OCI-LY3 (cell line): Measurements from ENCODE around the gene TSPAN12.
A peak's percentile ranks its signal among the peaks of the same experiment; 100 is the strongest.

Source experiments
- H2AFZ ChIP-seq: fragments of 200-600, 300-600 bp; shearing (Covaris generic); 2 replicates; pipeline ENCODE4 v1.6.0; 2014; ENCODE audit warnings: antibody characterized with exemption, low read depth, low read length
- H3K27ac ChIP-seq: fragments of 200-600, 300-600 bp; sonication (generic); 2 replicates; pipeline ENCODE4 v1.5.1; 2014; ENCODE audit warnings: mild to moderate bottlenecking, low read length, moderate library complexity, mixed read lengths
- H3K27me3 ChIP-seq: fragments of 200-600, 300-600 bp; sonication (generic); 2 replicates; pipeline ENCODE4 v1.6.1; 2014; ENCODE audit warnings: low read depth, low read length, mixed read lengths
- H3K36me3 ChIP-seq: fragments of 200-600, 300-600 bp; sonication (generic); replicated peaks from 2 replicates; pipeline ENCODE3; 2014; ENCODE audit warnings: low read depth, low read length, mixed read lengths
- H3K4me1 ChIP-seq: fragments of 300-600, 200-600 bp; sonication (generic); 2 replicates; pipeline ENCODE4 v1.6.1; 2014; ENCODE audit warnings: low read length, mixed read lengths
- H3K4me2 ChIP-seq: fragments of 200-600, 300-600 bp; sonication (generic); 2 replicates; pipeline ENCODE4 v1.6.1; 2014; ENCODE audit warnings: low read length, mixed read lengths
- H3K4me3 ChIP-seq: fragments of 300-600, 200-600 bp; sonication (generic); 2 replicates; pipeline ENCODE4 v1.5.1; 2014; ENCODE audit warnings: antibody characterized with exemption, mild to moderate bottlenecking, low read length, moderate library complexity
- H3K79me2 ChIP-seq: fragments of 300-600, 200-600 bp; shearing (Covaris generic); 2 replicates; pipeline ENCODE4 v1.6.1; 2014; ENCODE audit warnings: mild to moderate bottlenecking, low read length, mixed read lengths
- H3K9ac ChIP-seq: fragments of 300-600, 200-600 bp; shearing (Covaris generic); 2 replicates; pipeline ENCODE4 v1.6.0; 2014; ENCODE audit warnings: mild to moderate bottlenecking, low read length, moderate library complexity
- H3K9me3 ChIP-seq: fragments of 200-600, 300-600 bp; shearing (Covaris generic); 2 replicates; pipeline ENCODE4 v1.6.1; 2014; ENCODE audit warnings: low read length, mixed read lengths; ENCODE audit not compliant: insufficient read depth
- H4K20me1 ChIP-seq: fragments of 200-600, 300-600 bp; sonication (generic); 2 replicates; pipeline ENCODE4 v1.6.1; 2016; ENCODE audit warnings: low read length, mixed read lengths; ENCODE audit not compliant: insufficient read depth
- EZH2phosphoT487 ChIP-seq: fragments of 200-600 bp; shearing (Covaris generic); IDR thresholded peaks from 2 replicates; pipeline ENCODE4 v1.6.1; 2018; ENCODE audit warnings: antibody characterized with exemption, mixed run types, low read depth
- TF ChIP-seq, protein P1 (sequence below): fragments of 200-600, 300-600 bp; sonication (generic); IDR thresholded peaks from 2 replicates; pipeline ENCODE4 v1.5.1; 2014; ENCODE audit warnings: antibody characterized with exemption, low read length, low read depth

TSPAN12 gene

DNA sequence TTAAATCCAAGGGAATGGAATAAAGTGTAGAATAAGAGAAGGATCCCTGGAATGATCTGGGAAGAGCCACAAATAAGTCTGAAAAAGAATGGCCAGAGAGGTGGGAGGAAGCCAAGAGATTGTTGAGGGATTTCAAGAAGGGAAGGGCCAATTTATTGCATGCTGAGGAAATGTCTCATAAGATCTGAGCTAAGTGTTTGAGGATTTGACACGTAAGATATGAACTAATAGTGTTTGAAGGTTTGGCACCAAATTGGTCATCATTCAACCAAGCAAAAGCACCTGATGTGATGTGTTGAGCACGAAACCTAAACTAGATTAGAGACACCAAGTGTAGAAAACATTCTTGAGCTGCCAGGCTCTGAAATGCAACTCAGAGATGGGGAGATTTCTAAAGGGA, 97.9 kb downstream of the TSPAN12 start:
- Histone ChIP-seq H3K9me3 (no peaks in the 10 kb centered on the region), H3K4me3 (no peak overlapping the region), H3K4me1 (no peaks in the 10 kb centered on the region), H3K79me2 (no peaks in the 10 kb centered on the region), H3K9ac (no peak overlapping the region), H3K27me3 (no peaks in the 10 kb centered on the region), H3K4me2 (no peak overlapping the region), H3K36me3 (no peaks in the 10 kb centered on the region), H4K20me1 (no peaks in the 10 kb centered on the region), H3K27ac (no peak overlapping the region), H2AFZ (no peak overlapping the region)
- TF ChIP-seq, protein P1, sequence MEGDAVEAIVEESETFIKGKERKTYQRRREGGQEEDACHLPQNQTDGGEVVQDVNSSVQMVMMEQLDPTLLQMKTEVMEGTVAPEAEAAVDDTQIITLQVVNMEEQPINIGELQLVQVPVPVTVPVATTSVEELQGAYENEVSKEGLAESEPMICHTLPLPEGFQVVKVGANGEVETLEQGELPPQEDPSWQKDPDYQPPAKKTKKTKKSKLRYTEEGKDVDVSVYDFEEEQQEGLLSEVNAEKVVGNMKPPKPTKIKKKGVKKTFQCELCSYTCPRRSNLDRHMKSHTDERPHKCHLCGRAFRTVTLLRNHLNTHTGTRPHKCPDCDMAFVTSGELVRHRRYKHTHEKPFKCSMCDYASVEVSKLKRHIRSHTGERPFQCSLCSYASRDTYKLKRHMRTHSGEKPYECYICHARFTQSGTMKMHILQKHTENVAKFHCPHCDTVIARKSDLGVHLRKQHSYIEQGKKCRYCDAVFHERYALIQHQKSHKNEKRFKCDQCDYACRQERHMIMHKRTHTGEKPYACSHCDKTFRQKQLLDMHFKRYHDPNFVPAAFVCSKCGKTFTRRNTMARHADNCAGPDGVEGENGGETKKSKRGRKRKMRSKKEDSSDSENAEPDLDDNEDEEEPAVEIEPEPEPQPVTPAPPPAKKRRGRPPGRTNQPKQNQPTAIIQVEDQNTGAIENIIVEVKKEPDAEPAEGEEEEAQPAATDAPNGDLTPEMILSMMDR = no peak
- no peak for TF ChIP-seq EZH2phosphoT487

DNA sequence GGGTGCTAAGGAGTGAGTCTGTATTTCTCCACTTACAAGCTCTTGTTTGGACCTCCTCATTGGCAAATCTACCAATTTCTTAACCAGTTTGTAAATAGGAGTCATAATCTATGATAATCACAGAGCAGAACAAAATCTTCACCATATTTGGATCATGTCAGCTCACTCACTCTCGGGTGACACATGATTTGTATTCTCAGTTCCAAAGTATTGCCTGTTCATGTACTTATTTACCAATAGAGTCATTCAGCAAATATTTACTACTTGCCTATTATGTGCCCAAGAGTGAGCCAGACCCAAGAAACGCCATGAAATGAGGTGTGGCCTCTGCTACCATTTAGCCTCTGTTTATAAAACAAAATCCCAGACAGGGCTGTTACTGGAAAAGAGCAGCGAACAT, 114.8 kb downstream of the TSPAN12 start:
- H3K9me3 ChIP-seq = no peaks in the 10 kb centered on the region
- H2AFZ ChIP-seq = no peak overlapping the region
- no peaks in the 10 kb centered on the region for H3K36me3 ChIP-seq
- H3K4me1 ChIP-seq = no peaks in the 10 kb centered on the region
- H4K20me1 ChIP-seq = no peaks in the 10 kb centered on the region
- TF ChIP-seq, protein P1 = no peak
- TF ChIP-seq EZH2phosphoT487 = no peak
- H3K27ac ChIP-seq = no peak overlapping the region
- no peak overlapping the region for H3K9ac ChIP-seq
- H3K4me2 ChIP-seq = no peak overlapping the region
- H3K4me3 ChIP-seq = no peak overlapping the region
- H3K79me2 ChIP-seq = no peaks in the 10 kb centered on the region
- no peaks in the 10 kb centered on the region for H3K27me3 ChIP-seq

DNA sequence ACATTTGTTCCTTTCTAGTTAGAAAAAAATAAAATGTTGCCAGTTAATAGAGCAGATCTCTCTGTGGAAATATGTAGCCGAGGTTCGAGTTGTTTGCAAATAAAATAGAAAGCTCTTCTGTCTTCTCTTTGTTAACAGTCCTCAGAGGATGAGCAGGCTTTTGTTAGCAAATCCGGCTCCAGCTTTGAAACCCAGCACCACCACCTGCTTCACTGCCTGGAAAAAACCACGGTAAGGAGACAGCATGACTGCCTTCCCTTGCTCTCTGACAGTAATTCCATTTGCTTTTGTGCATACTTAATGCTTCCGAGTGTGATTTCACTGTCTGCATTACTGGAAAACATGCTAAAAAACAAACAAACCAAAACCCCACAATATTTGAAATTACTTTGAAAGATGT, 115.6 kb downstream of the TSPAN12 start:
- Histone ChIP-seq H3K9me3 (no peaks in the 10 kb centered on the region), H3K4me2 (no peak overlapping the region), H3K4me3 (no peak overlapping the region), H4K20me1 (no peaks in the 10 kb centered on the region), H3K27ac (no peak overlapping the region), H3K4me1 (no peaks in the 10 kb centered on the region), H3K36me3 (no peaks in the 10 kb centered on the region), H3K27me3 (no peaks in the 10 kb centered on the region), H3K9ac (no peak overlapping the region), H2AFZ (0 out of 2 replicates have a peak overlapping the region, but pooled peaks have one; percentile 18), H3K79me2 (no peaks in the 10 kb centered on the region)
- TF ChIP-seq, protein P1 = no peak
- no peak for TF ChIP-seq EZH2phosphoT487

DNA sequence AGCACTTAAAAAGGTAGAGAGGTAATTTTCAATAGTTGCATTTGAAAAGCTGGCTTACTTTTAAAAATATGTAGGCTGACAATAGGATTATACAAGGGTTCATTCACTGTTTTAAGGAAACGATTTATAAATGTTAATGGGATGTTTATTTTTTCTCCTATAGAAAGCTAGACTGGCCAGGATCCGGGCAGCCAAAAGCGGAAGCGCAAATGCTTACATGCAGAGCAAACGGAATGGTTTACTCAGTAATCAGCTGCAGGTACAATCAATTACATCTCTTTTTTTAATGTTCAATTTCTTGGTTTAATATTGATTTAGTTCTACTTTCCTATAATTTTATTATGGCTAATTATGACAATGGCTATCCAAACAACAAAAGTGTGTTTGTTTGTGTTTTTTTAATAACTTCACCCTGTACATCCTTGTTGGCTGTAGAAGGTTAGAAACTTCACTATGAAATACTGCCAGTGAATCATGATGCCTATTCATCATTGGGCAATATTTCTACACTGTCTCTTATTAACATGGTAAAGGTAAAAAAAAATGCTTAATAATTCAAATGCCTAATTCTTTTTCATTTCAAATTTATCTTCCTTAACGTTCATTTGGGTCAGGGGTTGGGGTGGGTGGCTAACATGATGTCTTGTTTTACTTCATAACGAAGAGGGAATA, 116.4 kb downstream of the TSPAN12 start:
- Histone ChIP-seq H3K36me3 (no peaks in the 10 kb centered on the region), H3K4me2 (no peak overlapping the region), H3K27me3 (no peaks in the 10 kb centered on the region), H4K20me1 (no peaks in the 10 kb centered on the region), H3K4me1 (no peaks in the 10 kb centered on the region), H3K4me3 (no peak overlapping the region), H3K9me3 (no peaks in the 10 kb centered on the region), H3K27ac (no peak overlapping the region), H2AFZ (no peak overlapping the region), H3K9ac (no peak overlapping the region), H3K79me2 (no peaks in the 10 kb centered on the region)
- TF ChIP-seq, protein P1 = no peak
- no peak for TF ChIP-seq EZH2phosphoT487
